ENCODE measurements around the gene AMN. TPM values are rescaled to one million over a fixed set of nuclear protein-coding genes. Genes with fewer than 3 reads are reported as not detected.

AMN gene
- total RNA-seq, 3 donors from 2014 or later = 0.16 to 0.88 (median 0.66) TPM

- intact Hi-C loops (cut with DNase I; ENCODE audit: low total_unique reads) = no loop called here
- Histone ChIP-seq H3K4me3 (no peak overlapping the region), H3K27ac (no peak overlapping the region), H3K36me3 (no peaks in the 10 kb centered on the region), H3K4me1 (no peaks in the 10 kb centered on the region), H3K27me3 (no peaks in the 10 kb centered on the region), H3K9me3 (no peaks in the 10 kb centered on the region)
- TF ChIP-seq POLR2A (IDR thresholded peaks at IDR 0.05) = no peak
- no peak for TF ChIP-seq POLR2AphosphoS5 (IDR thresholded peaks at IDR 0.05)
- TF ChIP-seq CTCF (IDR thresholded peaks at IDR 0.05) = no peak
- DNase-seq (ENCODE audit: low spot score in 2 of 2) = peak in 1 of 2 donors; percentile 42
Measured at GRCh38 chr14:102898776-102899515, 23.5 kb upstream of the AMN start.

GRCh38 chr14:102899516-102899900 lies 23.0 kb upstream of the AMN start:
- Histone ChIP-seq H3K27ac (no peak overlapping the region), H3K27me3 (no peaks in the 10 kb centered on the region), H3K36me3 (no peaks in the 10 kb centered on the region), H3K4me1 (no peaks in the 10 kb centered on the region), H3K4me3 (no peak overlapping the region), H3K9me3 (no peaks in the 10 kb centered on the region)
- peak in 1 of 2 donors; percentile 15 for DNase-seq (ENCODE audit: low spot score in 2 of 2)
- intact Hi-C loops (cut with DNase I; ENCODE audit: low total_unique reads) = no loop called here
- no peak for TF ChIP-seq CTCF (IDR thresholded peaks at IDR 0.05)
- no peak for TF ChIP-seq POLR2AphosphoS5 (IDR thresholded peaks at IDR 0.05)
- no peak for TF ChIP-seq POLR2A (IDR thresholded peaks at IDR 0.05)

GRCh38 chr14:102900631-102901571 lies 21.6 kb upstream of the AMN start:
- no peaks in the 10 kb centered on the region for H3K36me3 ChIP-seq
- TF ChIP-seq POLR2A (IDR thresholded peaks at IDR 0.05) = no peak
- intact Hi-C loops (cut with DNase I; ENCODE audit: low total_unique reads) = no loop called here
- H3K27me3 ChIP-seq = no peaks in the 10 kb centered on the region
- H3K9me3 ChIP-seq = no peaks in the 10 kb centered on the region
- DNase-seq (ENCODE audit: low spot score in 2 of 2) = no peak
- H3K27ac ChIP-seq = no peak overlapping the region
- H3K4me3 ChIP-seq = no peak overlapping the region
- H3K4me1 ChIP-seq = no peaks in the 10 kb centered on the region

GRCh38 chr14:102901633-102902032 lies 20.8 kb upstream of the AMN start:
- H3K9me3 ChIP-seq = no peaks in the 10 kb centered on the region
- TF ChIP-seq POLR2A (IDR thresholded peaks at IDR 0.05) = no peak
- TF ChIP-seq CTCF (IDR thresholded peaks at IDR 0.05) = no peak
- no peak for TF ChIP-seq POLR2AphosphoS5 (IDR thresholded peaks at IDR 0.05)
- H3K27me3 ChIP-seq = no peaks in the 10 kb centered on the region
- no peak for DNase-seq (ENCODE audit: low spot score in 2 of 2)
- intact Hi-C loops (cut with DNase I; ENCODE audit: low total_unique reads) = no loop called here
- no peak overlapping the region for H3K27ac ChIP-seq
- no peaks in the 10 kb centered on the region for H3K4me1 ChIP-seq
- H3K4me3 ChIP-seq = no peak overlapping the region
- H3K36me3 ChIP-seq = no peaks in the 10 kb centered on the region

GRCh38 chr14:102902086-102902485 lies 20.4 kb upstream of the AMN start:
- DNase-seq (ENCODE audit: low spot score in 2 of 2) = no peak
- TF ChIP-seq POLR2A (IDR thresholded peaks at IDR 0.05) = no peak
- no peak overlapping the region for H3K27ac ChIP-seq
- H3K27me3 ChIP-seq = no peaks in the 10 kb centered on the region
- intact Hi-C loops (cut with DNase I; ENCODE audit: low total_unique reads) = no loop called here
- no peaks in the 10 kb centered on the region for H3K4me1 ChIP-seq
- H3K9me3 ChIP-seq = no peaks in the 10 kb centered on the region
- no peak overlapping the region for H3K4me3 ChIP-seq
- no peaks in the 10 kb centered on the region for H3K36me3 ChIP-seq

Measured in breast epithelium (tissue), 4 donors.